GM12864 (cell line): Measurements from ENCODE around the gene PTH2.

Experiments used
- DNase-seq: peaks from one replicate; pipeline ENCODE4 v3.0.0-alpha.2; 2011; ENCODE audit warnings: low read depth
- H3K4me3 ChIP-seq: 2 replicates; pipeline ENCODE4 v1.5.1; 2011; ENCODE audit warnings: mild to moderate bottlenecking, low read depth, low read length, control low read depth
- TF ChIP-seq, protein P1 (sequence below): IDR thresholded peaks from 2 replicates; pipeline ENCODE4 v1.5.1; 2011; ENCODE audit warnings: low read depth, mild to moderate bottlenecking, moderate library complexity, low read length, control low read depth, inconsistent platforms; ENCODE audit errors: missing control alignments

The PTH2 gene

DNA sequence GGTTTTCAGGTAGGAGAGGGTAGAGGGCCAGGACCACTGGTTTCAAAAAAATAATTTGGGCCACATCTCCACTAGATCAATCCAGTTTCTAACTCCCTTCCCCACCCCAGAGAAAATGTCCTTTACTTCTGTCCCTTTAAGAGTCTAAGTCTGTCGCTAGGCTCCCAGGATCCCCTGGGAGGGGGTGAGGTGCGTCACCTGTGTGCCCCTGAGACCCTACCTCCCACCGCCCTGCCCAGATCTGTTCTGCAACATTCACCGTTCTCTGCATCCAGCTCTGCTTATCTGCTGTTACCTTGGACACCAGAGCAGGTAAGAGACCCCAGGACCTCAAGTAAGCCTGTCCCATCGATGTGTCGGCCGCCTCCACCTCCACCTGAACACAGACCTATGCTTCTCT lies 1.9 kb upstream of the PTH2 start, which contains the start of gene GFY:
GFY (plus strand) TSS at position 211 of the 400 bp plus-strand sequence. CDS start 1,043 bp downstream, outside the sequence.
- H3K4me3 ChIP-seq, result no peak within 1 kb of the TSS
- DNase-seq, result no peak
- TF ChIP-seq, protein P1, sequence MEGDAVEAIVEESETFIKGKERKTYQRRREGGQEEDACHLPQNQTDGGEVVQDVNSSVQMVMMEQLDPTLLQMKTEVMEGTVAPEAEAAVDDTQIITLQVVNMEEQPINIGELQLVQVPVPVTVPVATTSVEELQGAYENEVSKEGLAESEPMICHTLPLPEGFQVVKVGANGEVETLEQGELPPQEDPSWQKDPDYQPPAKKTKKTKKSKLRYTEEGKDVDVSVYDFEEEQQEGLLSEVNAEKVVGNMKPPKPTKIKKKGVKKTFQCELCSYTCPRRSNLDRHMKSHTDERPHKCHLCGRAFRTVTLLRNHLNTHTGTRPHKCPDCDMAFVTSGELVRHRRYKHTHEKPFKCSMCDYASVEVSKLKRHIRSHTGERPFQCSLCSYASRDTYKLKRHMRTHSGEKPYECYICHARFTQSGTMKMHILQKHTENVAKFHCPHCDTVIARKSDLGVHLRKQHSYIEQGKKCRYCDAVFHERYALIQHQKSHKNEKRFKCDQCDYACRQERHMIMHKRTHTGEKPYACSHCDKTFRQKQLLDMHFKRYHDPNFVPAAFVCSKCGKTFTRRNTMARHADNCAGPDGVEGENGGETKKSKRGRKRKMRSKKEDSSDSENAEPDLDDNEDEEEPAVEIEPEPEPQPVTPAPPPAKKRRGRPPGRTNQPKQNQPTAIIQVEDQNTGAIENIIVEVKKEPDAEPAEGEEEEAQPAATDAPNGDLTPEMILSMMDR, result no peak

DNA sequence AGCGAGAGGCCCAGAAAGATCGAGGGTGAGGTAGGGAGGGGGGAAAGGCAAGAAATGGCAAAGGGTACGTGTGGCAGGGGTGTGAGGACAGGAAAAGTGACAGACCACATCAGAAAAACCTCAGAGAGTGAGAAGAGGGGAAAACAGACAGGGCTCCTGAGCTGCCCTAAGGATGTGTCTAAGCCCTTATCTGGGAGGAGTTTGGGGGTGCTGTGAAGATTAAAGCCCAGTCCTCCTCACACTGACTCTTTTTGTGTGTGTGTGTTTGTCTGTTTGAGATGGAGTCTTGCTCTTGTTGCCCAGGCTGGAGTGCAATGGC lies 703 bp upstream of the PTH2 start:
- H3K4me3 ChIP-seq, result no peak overlapping the region
- TF ChIP-seq, protein P1, result no peak
- no peak for DNase-seq

DNA sequence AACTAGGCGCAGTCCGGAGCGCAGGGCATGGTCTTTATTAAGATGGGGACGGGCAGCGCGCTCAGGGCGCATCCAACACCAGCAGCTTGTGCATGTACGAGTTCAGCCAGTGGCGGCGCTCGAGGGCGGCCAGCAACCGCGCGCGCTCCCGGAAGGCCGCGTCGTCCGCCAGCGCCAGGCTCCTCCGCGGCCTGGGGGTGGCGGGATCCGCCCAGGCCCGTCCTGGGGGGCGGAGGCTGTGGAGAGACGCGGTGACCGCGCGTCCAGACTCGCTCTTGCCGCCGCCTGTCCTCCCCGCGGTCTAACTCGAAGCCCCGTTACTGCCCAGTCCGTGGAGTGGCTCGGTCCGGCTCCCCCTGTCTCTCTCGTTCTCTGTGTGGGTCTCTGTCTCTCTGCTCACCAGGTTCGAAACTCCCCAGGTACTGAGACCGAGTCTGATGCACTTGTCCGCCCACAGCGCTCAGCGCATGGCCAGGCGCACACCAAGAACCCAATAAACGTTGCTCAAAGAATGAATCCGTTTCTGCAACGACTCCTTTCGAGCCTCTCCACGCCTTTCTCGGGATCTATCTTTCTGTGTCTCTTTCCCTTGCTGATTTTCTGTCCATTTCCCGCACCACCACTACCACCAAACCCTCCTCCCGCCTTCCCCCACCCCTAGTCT lies 702 bp downstream of the PTH2 start:
- H3K4me3 ChIP-seq, result no peak overlapping the region
- DNase-seq, result no peak
- TF ChIP-seq, protein P1, result peak; percentile 38

DNA sequence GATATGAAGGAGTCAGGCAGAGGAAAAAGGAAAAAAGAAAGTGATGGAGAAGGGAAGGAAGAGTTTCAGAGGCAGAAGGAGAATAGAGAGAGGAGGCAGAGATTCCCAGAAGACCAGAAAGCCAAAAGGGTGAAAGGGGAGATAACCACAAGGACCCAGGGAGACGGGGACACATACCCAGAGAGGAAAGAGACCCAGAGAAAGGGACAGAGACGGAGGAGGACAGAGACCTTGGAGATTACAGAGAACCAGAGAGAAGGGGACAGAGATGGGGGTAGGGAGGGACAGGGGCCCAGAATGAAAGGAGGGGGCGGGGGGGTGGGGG lies 1.4 kb downstream of the PTH2 start:
- no peak overlapping the region for H3K4me3 ChIP-seq
- TF ChIP-seq, protein P1, result no peak

DNA sequence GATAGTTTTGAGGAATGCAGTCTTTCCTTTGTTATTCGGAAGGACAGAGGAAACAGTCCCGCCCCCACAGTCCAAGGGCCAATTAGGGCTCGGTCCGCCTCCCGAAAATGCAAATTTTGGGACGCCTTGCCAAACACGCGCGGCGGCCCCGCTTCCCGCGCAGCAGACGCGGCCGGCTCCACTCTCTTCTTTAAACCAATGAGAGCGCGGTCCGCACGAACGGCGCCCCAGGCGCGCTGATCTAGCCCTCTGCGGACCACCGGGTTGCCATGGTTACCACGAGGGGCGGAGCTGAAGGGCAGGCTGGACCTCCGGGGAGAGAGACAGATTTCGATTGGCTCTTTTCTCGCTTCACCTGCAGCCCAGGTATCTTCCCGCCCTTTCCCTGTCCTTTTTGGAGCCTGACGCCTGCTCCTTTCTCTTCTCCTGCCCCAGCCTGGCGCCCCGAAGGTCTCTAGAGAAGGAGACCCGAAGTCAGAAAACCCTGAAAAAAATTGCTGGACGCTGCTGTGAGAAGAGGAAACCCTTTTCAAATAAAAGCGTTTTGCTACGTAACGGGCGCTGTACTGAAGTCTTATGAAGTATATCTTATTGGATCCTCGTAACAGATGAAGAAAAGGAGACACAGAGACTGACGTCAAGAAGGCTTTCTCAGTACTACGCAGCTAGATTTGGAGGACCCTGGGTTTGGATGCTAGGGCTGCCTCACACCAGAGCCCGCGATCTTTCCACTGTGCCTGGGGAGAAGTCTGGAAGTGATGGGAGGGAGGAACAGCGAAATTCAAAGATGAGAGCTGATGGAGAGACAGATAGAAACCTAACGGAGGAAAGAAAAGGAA lies 2.0 kb downstream of the PTH2 start:
- DNase-seq, result no peak
- TF ChIP-seq, protein P1, result no peak
- no peak overlapping the region; the same call in 1 of the 2 replicates for H3K4me3 ChIP-seq

More for the DNA sequence above, 1.4 kb downstream of the PTH2 start:
- no peak for DNase-seq

DNA sequence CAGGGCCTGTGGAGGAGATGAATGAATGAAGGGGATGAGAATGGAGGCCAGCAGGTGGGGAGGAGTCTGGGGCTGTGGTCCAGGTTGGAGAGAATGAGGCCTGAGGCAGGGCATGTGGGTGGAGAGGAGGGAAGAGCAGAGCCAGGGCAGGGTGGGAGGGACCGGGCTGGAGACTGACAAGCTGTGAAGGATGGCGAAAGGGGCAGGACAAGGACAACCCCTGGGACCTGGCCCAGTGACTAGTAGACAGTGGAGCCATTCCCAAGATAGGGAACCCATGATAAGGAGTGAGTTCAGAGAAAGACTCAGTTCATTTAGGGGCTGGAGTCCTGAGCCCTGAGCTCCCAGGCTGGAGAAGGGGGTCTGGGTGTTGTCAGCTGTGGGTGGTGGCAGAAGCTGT lies 3.0 kb downstream of the PTH2 start:
- TF ChIP-seq, protein P1, result no peak
- no peak overlapping the region for H3K4me3 ChIP-seq
- DNase-seq, result no peak
